ENCODE results near the gene WFIKKN1.
A peak's percentile ranks its signal among the peaks of the same experiment; 100 is the strongest.

Gene WFIKKN1

DNA sequence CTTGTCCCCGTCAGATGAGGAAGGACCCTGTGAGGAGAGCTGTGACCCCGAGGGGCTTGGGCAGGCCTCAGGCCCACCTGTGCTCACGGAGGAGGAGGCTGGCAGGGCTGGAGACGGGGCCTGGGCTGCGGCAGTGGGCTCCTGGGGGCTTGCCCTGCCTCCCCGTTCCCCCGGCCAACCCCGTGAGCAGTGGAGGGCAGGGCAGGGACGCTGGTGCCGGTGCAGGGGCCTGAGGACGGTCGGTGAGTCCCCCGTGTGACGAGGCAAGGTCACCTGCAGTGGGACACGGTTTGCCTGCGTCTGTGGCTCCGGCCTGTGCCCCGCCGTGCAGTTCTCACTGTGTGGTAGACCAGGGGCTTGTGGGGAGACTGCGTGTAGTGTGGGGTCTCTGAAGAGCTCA is 28.8 kb downstream of the WFIKKN1 start:
- no peak for DNase-seq

DNA sequence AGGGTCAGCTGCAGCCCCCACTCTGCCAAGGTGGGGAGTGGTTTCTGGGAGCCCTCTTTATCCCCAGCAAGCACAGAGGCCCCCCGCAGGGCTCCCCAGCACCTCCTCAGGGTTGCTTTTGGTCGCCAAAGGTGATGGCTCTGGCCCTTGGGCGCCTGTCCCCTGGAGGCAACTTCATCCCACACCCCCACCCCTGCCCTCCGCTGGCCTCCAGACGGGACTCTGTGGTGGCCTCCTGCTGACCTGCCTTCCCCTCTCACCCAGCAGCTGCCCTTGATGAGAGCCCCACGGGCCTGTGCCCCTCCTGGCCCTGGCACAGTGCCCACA is 29.3 kb downstream of the WFIKKN1 start:
- no peak for DNase-seq

GRCh38 chr16:660459-661183 is 29.8 kb downstream of the WFIKKN1 start:
- DNase-seq, result peak; percentile 24 to 48

GRCh38 chr16:661184-661821 is 30.5 kb downstream of the WFIKKN1 start:
- no peak for DNase-seq

GRCh38 chr16:662095-662494 is 31.3 kb downstream of the WFIKKN1 start:
- no peak for DNase-seq

DNA sequence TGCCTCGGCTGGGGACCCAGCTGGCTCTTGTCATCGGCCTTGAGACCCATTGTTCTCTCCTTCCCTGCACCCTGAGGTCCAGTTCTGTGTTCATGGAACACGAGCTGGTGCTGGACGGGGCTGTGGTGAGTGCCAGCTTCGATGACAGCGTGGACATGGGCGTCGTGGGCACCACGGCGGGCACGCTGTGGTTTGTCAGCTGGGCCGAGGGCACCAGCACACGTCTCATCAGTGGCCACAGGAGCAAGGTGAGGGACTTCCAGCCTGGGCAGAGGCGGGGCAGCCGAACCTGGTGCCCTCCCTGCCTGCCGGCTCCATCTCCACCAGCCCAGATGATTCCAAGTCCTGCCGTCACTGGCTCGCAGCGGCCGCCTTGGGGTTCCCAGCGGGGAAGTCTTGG is 31.8 kb downstream of the WFIKKN1 start:
- no peak for DNase-seq

DNA sequence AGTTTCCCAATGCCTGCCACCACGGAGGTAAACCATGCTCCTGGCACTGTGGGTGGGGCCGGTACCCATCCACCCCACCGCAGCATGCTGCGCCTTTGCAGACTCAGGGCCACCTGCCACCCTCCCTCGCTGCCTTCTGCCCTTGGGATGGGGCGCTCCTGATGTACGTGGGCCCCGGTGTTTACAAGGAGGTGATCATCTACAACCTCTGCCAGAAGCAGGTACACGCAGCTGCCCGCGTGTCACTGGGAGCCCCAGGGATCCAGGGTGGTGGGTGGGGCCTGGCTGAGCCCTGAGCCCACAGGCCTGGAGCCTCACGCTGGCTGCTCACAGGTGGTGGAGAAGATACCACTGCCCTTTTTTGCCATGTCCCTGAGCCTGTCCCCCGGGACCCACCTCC is 35.8 kb downstream of the WFIKKN1 start:
- DNase-seq, result no peak

DNA sequence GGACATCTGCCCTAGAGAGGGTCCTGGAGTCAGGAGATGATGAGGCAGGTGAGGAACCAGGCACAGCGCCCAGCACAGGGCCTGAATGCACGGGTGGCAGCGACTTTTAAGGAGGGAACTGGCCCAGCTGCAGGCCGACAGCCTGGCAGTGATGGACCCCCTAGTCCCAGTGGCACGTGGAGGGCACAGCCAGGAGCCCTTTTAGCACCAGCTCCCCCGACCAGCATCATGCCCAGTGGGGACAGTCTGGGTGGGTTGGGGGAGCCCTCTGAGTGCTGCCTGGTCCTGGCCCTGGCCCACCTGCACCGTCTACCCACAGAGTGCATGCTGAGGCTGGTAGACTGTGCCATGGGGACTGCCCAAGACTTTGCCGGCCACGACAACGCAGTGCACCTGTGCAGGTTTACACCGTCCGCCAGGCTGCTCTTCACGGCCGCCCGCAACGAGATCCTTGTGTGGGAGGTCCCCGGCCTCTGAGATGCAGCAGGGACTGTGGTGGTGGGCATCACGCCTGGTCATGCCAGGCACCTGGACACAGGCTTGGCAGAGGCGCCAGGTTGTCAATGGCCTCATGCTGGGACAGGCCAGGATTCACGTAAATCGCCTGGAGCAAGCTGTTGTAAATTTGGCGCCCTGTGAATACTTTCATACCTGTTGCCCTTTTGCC is 36.5 kb downstream of the WFIKKN1 start:
- no peak for DNase-seq

DNA sequence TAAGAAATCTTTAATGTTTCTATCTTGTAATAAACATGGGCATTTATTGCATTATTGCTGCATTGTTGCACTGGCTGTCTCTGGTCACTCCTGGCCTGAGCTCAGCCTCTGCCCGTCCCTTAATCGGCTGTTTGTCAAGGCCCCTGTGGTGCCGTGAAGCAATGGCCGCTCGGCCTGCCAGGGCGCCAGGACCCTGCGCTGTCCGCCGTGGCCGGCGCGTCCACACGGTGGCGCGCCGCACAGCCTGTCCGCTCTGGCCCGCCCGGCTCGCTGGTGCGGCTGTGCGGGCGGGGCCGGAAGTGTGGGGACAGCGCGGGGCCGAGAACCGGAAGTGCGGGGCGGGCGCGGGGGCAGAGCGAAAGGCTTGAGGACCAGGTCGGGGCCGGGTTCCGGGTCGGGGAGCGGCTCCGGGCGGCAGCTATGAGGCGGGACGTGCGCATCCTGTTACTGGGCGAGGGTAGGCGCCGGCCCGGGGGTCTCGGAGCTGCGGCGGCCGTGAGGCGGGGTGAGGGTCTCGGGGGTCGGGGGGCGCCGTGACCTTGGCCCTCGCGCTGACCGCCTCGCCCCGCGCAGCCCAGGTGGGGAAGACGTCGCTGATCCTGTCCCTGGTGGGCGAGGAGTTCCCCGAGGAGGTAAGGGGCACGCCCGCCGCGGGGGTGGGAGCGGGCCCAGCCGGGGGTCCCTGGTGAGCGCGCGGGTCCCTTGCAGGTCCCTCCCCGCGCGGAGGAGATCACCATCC is 37.2 kb downstream of the WFIKKN1 start, which contains the start of gene RHOT2:
RHOT2 (plus strand) TSS at position 353 of the 739 bp plus-strand sequence; CDS start at position 421, 68 bp downstream.
- peak; percentile 48 to 80 for DNase-seq

- DNase-seq, result no peak
Measured at GRCh38 chr16:668519-669171, 37.9 kb downstream of the WFIKKN1 start.

DNA sequence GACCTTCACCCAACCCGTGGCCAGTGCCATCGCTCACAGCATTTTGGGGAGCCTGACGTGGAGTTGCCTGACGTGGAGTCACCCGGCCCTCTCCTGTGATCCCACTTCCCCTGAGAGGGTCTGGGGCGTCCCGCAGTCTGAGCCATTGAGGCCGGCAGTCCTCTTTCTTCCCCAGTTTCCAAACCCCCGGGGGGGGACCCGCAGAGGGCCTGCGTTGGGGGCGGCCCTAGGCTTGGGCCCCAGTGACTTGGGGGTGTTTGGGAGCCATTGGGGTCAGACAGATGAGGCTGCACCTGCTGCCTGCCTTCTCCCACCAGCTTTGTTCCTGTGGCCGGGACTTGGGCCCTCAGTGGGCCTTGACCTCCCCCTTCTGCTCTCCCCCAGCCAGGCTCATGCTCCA is 38.9 kb downstream of the WFIKKN1 start:
- DNase-seq, result no peak

GRCh38 chr16:670485-671352 is 39.9 kb downstream of the WFIKKN1 start:
- DNase-seq, result no peak

DNA sequence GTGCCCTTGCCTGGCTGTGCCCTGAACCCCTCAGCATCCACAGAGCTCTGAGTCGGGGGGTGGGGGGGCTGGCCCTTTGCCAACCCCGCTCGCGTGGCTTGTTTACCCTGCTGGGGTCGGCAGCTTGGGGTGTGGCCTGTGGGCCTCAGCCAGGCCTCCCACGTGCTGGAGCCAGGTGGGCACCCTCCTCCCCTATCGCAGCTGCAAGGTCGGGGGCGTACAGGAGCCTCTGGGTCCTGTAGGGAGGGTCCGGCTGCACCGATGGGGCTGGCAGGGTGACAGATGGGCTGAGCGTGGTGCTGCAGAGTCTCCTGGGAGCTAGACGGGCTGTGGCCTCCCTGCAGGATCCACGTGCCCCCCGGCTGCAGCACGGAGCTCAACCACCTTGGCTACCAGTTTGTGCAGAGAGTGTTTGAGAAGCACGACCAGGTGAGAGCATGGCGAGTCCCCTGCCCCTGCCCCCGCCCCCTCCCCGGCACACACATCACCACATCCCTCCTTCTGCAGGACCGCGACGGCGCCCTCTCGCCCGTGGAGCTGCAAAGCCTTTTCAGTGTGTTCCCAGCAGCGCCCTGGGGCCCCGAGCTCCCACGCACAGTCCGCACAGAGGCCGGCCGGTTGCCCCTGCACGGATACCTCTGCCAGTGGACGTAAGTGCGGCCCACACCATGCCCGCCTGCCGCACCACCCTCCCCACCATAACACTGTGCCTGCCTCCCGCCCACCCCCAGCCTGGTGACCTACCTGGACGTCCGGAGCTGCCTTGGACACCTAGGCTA is 40.8 kb downstream of the WFIKKN1 start:
- no peak for DNase-seq

DNA sequence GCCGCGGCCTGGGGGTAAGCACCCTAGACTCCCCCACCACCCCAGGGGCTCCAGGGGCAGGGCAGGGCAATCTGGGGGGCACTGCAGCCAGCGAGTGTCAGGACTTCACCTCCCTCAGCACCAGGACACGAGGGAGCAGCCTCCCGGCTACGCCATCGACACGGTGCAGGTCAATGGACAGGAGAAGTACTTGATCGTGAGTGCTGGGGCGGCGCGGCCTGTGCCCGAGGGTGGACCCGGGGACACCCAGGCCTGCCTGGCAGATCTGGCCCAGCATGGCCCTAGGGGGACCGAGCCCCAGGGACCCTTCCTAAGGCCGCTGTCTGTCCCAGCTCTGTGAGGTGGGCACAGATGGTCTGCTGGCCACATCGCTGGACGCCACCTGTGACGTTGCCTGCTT is 41.6 kb downstream of the WFIKKN1 start:
- DNase-seq, result no peak

- no peak for DNase-seq
Measured at GRCh38 chr16:672851-673250, 42.1 kb downstream of the WFIKKN1 start.

GRCh38 chr16:673399-673991 is 42.7 kb downstream of the WFIKKN1 start:
- no peak for DNase-seq

- DNase-seq, result no peak
Measured at GRCh38 chr16:674214-674881, 43.6 kb downstream of the WFIKKN1 start.

- no peak for DNase-seq
Measured at GRCh38 chr16:674968-675883, 44.4 kb downstream of the WFIKKN1 start, which contains the start of gene RHBDL1. TSS of gene RHBDL1 (plus strand) at chr16:675671. CDS start at chr16:675791, 120 bp downstream.

Measured in SW 1271 (cell line).